HepG2 (cell line): ENCODE data around the gene GNG4. TPM values are rescaled to one million over a fixed set of nuclear protein-coding genes. Genes with fewer than 3 reads are reported as not detected.
A peak's percentile ranks its signal among the peaks of the same experiment; 100 is the strongest.

ENCODE experiments used
- BATF2 ChIP-seq: sonication (generic); formaldehyde crosslinking; IDR thresholded peaks from 2 replicates; pipeline ENCODE4 v1.8.0; 2022; ENCODE audit warnings: mild to moderate bottlenecking, missing genetic modification reagents, moderate library complexity
- CC2D1A ChIP-seq: sonication (generic); formaldehyde crosslinking; IDR thresholded peaks from 2 replicates; pipeline ENCODE4 v1.8.1; 2023; ENCODE audit warnings: mild to moderate bottlenecking, missing genetic modification reagents
- FOXC1 ChIP-seq: sonication (generic); formaldehyde crosslinking; IDR thresholded peaks from 2 replicates; pipeline ENCODE4 v1.8.0; 2022; ENCODE audit warnings: mild to moderate bottlenecking, missing genetic modification reagents, borderline replicate concordance
- JUNB ChIP-seq: sonication (generic); formaldehyde crosslinking; IDR thresholded peaks from 2 replicates; pipeline ENCODE4 v1.8.0; 2022; ENCODE audit warnings: missing genetic modification reagents, mild to moderate bottlenecking, borderline replicate concordance
- KLF6 ChIP-seq: IDR thresholded peaks from 2 replicates; pipeline ENCODE4 v1.8.0; 2016; ENCODE audit warnings: missing biosample characterization, missing genetic modification reagents
- NKX3-1 ChIP-seq: sonication (generic); formaldehyde crosslinking; IDR thresholded peaks from 2 replicates; pipeline ENCODE4 v1.5.0; 2020; ENCODE audit warnings: missing genetic modification reagents
- PBX3 ChIP-seq: sonication (generic); formaldehyde crosslinking; IDR thresholded peaks from 2 replicates; pipeline ENCODE4 v1.8.1; 2023; ENCODE audit warnings: missing genetic modification reagents, inconsistent platforms, borderline replicate concordance
- RBM22 ChIP-seq: fragments of 200-400 bp; formaldehyde crosslinking; optimal IDR thresholded peaks from 2 replicates; pipeline ENCODE3; 2017; ENCODE audit warnings: mild to moderate bottlenecking, low read length, moderate library complexity
- SP1 ChIP-seq, 2 experiments: fragments of 450-650 bp in 1 of 2; sonication (generic) in 1 of 2; formaldehyde crosslinking in 1 of 2; IDR thresholded peaks; 2 replicates each; pipeline versions ENCODE4 v1.4.0 to v1.6.1; 2016 to 2020; ENCODE audit warnings: missing genetic modification reagents in 1 of 2
- SP2 ChIP-seq: sonication (generic); formaldehyde crosslinking; IDR thresholded peaks from 2 replicates; pipeline ENCODE4 v1.5.1; 2020; ENCODE audit warnings: mild to moderate bottlenecking, missing genetic modification reagents
- SRY ChIP-seq: sonication (generic); formaldehyde crosslinking; IDR thresholded peaks from 2 replicates; pipeline ENCODE4 v1.8.0; 2022; ENCODE audit warnings: mild to moderate bottlenecking, missing genetic modification reagents
- ZNF34 ChIP-seq: sonication (generic); formaldehyde crosslinking; IDR thresholded peaks from 2 replicates; pipeline ENCODE4 v1.4.0; 2020; ENCODE audit warnings: mild to moderate bottlenecking, missing genetic modification reagents, borderline replicate concordance
- ZNF414 ChIP-seq: sonication (generic); formaldehyde crosslinking; IDR thresholded peaks from 2 replicates; pipeline ENCODE4 v1.5.0; 2020; ENCODE audit warnings: missing genetic modification reagents
- ZNF430 ChIP-seq: sonication (generic); formaldehyde crosslinking; IDR thresholded peaks from 2 replicates; pipeline ENCODE4 v1.9.0; 2021; ENCODE audit warnings: mild to moderate bottlenecking, missing genetic modification reagents
- ZNF552 ChIP-seq: sonication (generic); formaldehyde crosslinking; IDR thresholded peaks from 2 replicates; pipeline ENCODE4 v1.9.0; 2022; ENCODE audit warnings: missing genetic modification reagents, mild to moderate bottlenecking, borderline replicate concordance
- ZNF768 ChIP-seq: sonication (generic); formaldehyde crosslinking; IDR thresholded peaks from 2 replicates; pipeline ENCODE4 v1.4.0; 2020; ENCODE audit warnings: missing genetic modification reagents
- polyA plus RNA-seq, 8 experiments: library from polyadenylated mRNA; depleted of rRNA in 3 of 8; stranded (reverse) in 7 of 8; unstranded in 1 of 8; fragments of >200 nt; fragmentation: Illumina TruSeq in 4 of 8; extraction: Trizol in 4 of 8; gene quantifications; 2 replicates each; pipeline versions ENCODE4 v1.2.1 to v1.2.3, GENCODE V29; 2011 to 2016; ENCODE audit warnings: low read depth in 4 of 8, missing spikeins in 1 of 8, mixed read lengths in 1 of 8; ENCODE audit not compliant: insufficient read depth in 1 of 8
- total RNA-seq, 5 experiments: library from RNA; depleted of rRNA; stranded (reverse); fragments of >200 nt; fragmentation: Illumina TruSeq; extraction: Trizol; gene quantifications; 2 replicates each; pipeline ENCODE4 v1.2.3, GENCODE V29; 2016; ENCODE audit warnings: low read depth in 1 of 5
- TF ChIP-seq, protein P1 (sequence below): sonication (generic); formaldehyde crosslinking; IDR thresholded peaks from 2 replicates; pipeline ENCODE4 v1.8.0; 2022; ENCODE audit warnings: low read depth, missing genetic modification reagents
- TF ChIP-seq, protein P2 (sequence below): sonication (generic); formaldehyde crosslinking; conservative IDR thresholded peaks from 2 replicates; pipeline ENCODE4 v1.4.0; 2020; ENCODE audit warnings: missing genetic modification reagents
- TF ChIP-seq, protein P3 (sequence below): sonication (generic); formaldehyde crosslinking; IDR thresholded peaks from 2 replicates; pipeline ENCODE4 v1.8.1; 2022; ENCODE audit warnings: low read depth, mild to moderate bottlenecking, missing genetic modification reagents

Gene GNG4
- total and polyA plus RNA-seq, 2 of the 13 experiments (the other 11 are each of a cell fraction or from before 2014, with no cell fraction given): 27.1 to 69.5 TPM

- TF ChIP-seq ZNF414 (no peak; the same call in 1 of the 2 replicates), NKX3-1 (CRISPR knock-in tag) (no peak), ZNF552 (no peak), BATF2 (no peak), JUNB (no peak), FOXC1 (CRISPR knock-in tag) (no peak; the same call in 1 of the 2 replicates), ZNF768 (CRISPR knock-in tag) (peak; percentile 31), CC2D1A (no peak), RBM22 (peak; percentile 50), KLF6 (CRISPR knock-in tag) (peak; percentile 85; the same call in 1 of the 2 replicates), SRY (no peak; the same call in 1 of the 2 replicates), SP1 (IDR thresholded peaks at IDR 0.05) (no peak), SP1 (CRISPR knock-in tag; IDR thresholded peaks at IDR 0.05) (peak; percentile 30; the same call in 1 of the 2 replicates), PBX3 (CRISPR knock-in tag) (no peak), ZNF430 (CRISPR knock-in tag) (peak; percentile 72; the same call in 1 of the 2 replicates), SP2 (CRISPR knock-in tag) (no peak), ZNF34 (CRISPR knock-in tag) (0 out of 2 replicates have a peak, but pooled peaks have one; percentile 61)
- TF ChIP-seq, protein P1, sequence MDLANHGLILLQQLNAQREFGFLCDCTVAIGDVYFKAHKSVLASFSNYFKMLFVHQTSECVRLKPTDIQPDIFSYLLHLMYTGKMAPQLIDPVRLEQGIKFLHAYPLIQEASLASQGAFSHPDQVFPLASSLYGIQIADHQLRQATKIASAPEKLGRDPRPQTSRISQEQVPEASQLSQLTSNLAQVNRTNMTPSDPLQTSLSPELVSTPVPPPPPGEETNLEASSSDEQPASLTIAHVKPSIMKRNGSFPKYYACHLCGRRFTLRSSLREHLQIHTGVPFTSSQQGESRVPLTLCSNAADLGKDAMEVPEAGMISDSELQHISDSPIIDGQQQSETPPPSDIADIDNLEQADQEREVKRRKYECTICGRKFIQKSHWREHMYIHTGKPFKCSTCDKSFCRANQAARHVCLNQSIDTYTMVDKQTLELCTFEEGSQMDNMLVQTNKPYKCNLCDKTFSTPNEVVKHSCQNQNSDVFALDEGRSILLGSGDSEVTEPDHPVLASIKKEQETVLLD: peak; percentile 54
- TF ChIP-seq, protein P2, sequence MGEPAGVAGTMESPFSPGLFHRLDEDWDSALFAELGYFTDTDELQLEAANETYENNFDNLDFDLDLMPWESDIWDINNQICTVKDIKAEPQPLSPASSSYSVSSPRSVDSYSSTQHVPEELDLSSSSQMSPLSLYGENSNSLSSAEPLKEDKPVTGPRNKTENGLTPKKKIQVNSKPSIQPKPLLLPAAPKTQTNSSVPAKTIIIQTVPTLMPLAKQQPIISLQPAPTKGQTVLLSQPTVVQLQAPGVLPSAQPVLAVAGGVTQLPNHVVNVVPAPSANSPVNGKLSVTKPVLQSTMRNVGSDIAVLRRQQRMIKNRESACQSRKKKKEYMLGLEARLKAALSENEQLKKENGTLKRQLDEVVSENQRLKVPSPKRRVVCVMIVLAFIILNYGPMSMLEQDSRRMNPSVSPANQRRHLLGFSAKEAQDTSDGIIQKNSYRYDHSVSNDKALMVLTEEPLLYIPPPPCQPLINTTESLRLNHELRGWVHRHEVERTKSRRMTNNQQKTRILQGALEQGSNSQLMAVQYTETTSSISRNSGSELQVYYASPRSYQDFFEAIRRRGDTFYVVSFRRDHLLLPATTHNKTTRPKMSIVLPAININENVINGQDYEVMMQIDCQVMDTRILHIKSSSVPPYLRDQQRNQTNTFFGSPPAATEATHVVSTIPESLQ (CRISPR knock-in tag): no peak
- TF ChIP-seq, protein P3, sequence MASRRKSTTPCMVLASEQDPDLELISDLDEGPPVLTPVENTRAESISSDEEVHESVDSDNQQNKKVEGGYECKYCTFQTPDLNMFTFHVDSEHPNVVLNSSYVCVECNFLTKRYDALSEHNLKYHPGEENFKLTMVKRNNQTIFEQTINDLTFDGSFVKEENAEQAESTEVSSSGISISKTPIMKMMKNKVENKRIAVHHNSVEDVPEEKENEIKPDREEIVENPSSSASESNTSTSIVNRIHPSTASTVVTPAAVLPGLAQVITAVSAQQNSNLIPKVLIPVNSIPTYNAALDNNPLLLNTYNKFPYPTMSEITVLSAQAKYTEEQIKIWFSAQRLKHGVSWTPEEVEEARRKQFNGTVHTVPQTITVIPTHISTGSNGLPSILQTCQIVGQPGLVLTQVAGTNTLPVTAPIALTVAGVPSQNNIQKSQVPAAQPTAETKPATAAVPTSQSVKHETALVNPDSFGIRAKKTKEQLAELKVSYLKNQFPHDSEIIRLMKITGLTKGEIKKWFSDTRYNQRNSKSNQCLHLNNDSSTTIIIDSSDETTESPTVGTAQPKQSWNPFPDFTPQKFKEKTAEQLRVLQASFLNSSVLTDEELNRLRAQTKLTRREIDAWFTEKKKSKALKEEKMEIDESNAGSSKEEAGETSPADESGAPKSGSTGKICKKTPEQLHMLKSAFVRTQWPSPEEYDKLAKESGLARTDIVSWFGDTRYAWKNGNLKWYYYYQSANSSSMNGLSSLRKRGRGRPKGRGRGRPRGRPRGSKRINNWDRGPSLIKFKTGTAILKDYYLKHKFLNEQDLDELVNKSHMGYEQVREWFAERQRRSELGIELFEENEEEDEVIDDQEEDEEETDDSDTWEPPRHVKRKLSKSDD (CRISPR knock-in tag): no peak
These were observed 971 bp upstream of the GNG4 start (continued) for GRCh38 chr1:235650341-235651169.
